Measurements from ENCODE around the gene LSM7. TPM values are rescaled to one million over a fixed set of nuclear protein-coding genes. Genes with fewer than 3 reads are reported as not detected.

The LSM7 gene
- total RNA-seq, 1 experiment from 2014 or later, result 270 TPM

GRCh38 chr19:2302319-2303210, 25.8 kb downstream of the LSM7 start:
- Histone ChIP-seq H3K9me3 (replicated peaks) (no peaks in the 10 kb centered on the region), H3K4me1 (replicated peaks) (no peaks in the 10 kb centered on the region), H3K36me3 (no peaks in the 10 kb centered on the region), H3K27ac (no peak overlapping the region), H3K27me3 (replicated peaks) (peaks cover 18% of the 10 kb centered on the region), H3K4me3 (no peak overlapping the region)
- DNase-seq (ENCODE audit: low read depth in 1 of 2, low spot score in 2 of 2), result no peak

GRCh38 chr19:2300533-2300932, 27.9 kb downstream of the LSM7 start:
- DNase-seq (ENCODE audit: low read depth in 1 of 2, low spot score in 2 of 2), result no peak
- H3K36me3 ChIP-seq, result no peaks in the 10 kb centered on the region
- H3K27me3 ChIP-seq (replicated peaks), result no peaks in the 10 kb centered on the region
- H3K9me3 ChIP-seq (replicated peaks), result no peaks in the 10 kb centered on the region
- no peak overlapping the region for H3K4me3 ChIP-seq
- H3K27ac ChIP-seq, result no peak overlapping the region
- H3K4me1 ChIP-seq (replicated peaks), result no peaks in the 10 kb centered on the region

DNA sequence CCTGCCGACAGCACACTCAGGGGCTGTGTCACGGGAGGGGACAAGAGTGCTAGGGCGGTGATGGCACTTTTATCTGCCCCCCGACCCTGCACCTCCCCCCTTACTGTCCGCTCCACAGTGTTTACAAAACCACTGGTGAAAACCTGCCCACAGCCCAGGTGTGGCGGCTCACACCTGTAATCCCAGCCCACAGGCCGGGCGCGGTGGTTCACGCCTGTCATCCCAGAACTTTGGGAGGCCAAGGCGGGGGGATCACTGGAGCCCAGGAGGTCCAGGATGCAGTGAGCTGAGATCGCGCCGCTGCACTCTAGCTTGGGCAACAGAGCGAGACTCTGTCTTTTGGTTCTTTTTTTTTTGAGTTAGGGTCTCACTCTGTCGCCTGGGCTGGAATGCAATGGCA, 32.2 kb downstream of the LSM7 start:
- Histone ChIP-seq H3K4me1 (replicated peaks) (no peaks in the 10 kb centered on the region), H3K27me3 (replicated peaks) (no peaks in the 10 kb centered on the region), H3K9me3 (replicated peaks) (no peaks in the 10 kb centered on the region), H3K27ac (no peak overlapping the region), H3K36me3 (no peaks in the 10 kb centered on the region), H3K4me3 (no peak overlapping the region)
- DNase-seq (ENCODE audit: low read depth in 1 of 2, low spot score in 2 of 2), result no peak

DNA sequence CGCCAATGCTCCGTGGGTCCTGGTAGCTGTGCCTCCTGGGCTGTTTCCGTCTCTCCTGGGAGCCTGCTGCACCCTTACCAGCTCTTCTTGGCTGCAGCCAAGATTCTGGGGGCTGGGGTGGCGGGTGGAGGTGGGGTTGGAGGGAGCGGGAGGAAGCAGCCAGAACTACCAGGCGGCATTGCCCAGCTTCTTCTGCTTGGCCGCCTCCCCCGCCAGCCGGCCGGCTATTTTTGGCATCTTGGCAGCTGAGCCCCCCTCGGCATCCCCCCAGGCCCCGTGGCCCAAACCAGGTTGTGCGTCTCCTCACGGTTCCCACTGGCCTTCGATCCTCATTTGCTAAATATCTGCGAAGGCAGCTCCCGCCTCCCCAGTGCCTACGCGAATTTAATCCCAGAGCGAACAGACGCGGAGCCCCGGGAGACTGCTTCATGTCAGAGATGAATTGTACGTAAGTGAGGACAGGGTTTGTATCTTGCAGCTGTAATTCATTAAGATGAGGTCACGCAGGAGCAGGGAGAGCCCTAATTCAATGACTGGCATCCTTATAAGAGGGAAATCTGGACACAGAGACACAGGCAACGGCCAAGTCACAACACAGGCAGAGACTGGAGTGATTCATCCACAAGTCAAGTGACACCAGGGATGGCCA, 33.6 kb downstream of the LSM7 start:
- Histone ChIP-seq H3K4me3 (no peak overlapping the region), H3K9me3 (replicated peaks) (no peaks in the 10 kb centered on the region), H3K27ac (no peak overlapping the region), H3K36me3 (no peaks in the 10 kb centered on the region), H3K27me3 (replicated peaks) (no peaks in the 10 kb centered on the region; the same call in 1 of the 2 replicates), H3K4me1 (replicated peaks) (no peaks in the 10 kb centered on the region)
- no peak for DNase-seq (ENCODE audit: low read depth in 1 of 2, low spot score in 2 of 2)

GRCh38 chr19:2291185-2291751, 37.1 kb downstream of the LSM7 start:
- no peak for DNase-seq (ENCODE audit: low read depth in 1 of 2, low spot score in 2 of 2)
- Histone ChIP-seq H3K27me3 (replicated peaks) (no peaks in the 10 kb centered on the region; the same call in 1 of the 2 replicates), H3K36me3 (no peaks in the 10 kb centered on the region)

DNA sequence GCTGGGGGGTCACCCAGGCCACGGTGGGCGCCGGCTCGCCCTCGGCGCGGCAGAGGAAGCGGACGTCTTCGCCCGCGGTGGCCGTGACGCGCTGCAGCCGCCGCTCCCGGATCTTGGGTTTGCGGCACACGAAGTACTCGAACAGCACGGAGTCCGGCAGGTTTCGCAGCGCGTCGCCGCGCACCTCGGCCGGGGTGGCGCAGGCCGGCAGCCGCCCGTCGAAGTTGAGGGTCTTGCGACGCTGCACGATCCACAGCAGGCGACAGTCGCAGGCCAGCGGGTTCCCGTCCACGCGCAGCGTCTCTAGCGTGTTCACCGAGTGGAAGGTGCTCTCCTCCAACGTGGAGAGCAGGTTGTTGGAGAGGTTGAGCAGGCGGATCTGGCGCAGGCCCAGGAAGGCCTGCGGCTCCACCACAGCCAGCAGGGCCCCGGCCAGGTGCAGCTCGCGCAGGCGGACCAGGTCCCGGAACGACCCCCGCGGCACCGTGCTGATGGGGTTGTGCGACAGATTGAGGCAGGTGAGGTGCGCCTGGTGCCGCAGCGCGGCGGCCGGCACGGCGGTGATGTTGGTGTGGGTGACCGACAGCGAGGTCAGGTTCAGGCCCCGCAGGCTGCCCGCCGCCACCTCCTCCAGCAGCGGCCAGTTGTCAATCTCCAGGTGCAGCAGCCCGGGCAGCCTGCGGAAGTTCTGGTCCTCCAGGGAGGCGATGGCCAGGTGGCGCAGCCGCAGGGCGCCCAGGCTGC, 37.8 kb downstream of the LSM7 start:
- Histone ChIP-seq H3K36me3 (no peaks in the 10 kb centered on the region), H3K9me3 (replicated peaks) (no peaks in the 10 kb centered on the region), H3K4me1 (replicated peaks) (no peaks in the 10 kb centered on the region), H3K4me3 (no peak overlapping the region), H3K27ac (no peak overlapping the region), H3K27me3 (replicated peaks) (no peaks in the 10 kb centered on the region; the same call in 1 of the 2 replicates)
- no peak for DNase-seq (ENCODE audit: low read depth in 1 of 2, low spot score in 2 of 2)

More at GRCh38 chr19:2291185-2291751, 37.1 kb downstream of the LSM7 start:
- Histone ChIP-seq H3K27ac (no peak overlapping the region), H3K4me3 (no peak overlapping the region), H3K4me1 (replicated peaks) (no peaks in the 10 kb centered on the region), H3K9me3 (replicated peaks) (no peaks in the 10 kb centered on the region)

GRCh38 chr19:2289714-2290435, 38.5 kb downstream of the LSM7 start:
- no peak overlapping the region for H3K4me3 ChIP-seq
- H3K27me3 ChIP-seq (replicated peaks), result no peaks in the 10 kb centered on the region; the same call in 1 of the 2 replicates
- no peaks in the 10 kb centered on the region for H3K9me3 ChIP-seq (replicated peaks)
- no peak for DNase-seq (ENCODE audit: low read depth in 1 of 2, low spot score in 2 of 2)
- H3K4me1 ChIP-seq (replicated peaks), result no peaks in the 10 kb centered on the region
- H3K27ac ChIP-seq, result no peak overlapping the region
- H3K36me3 ChIP-seq, result no peaks in the 10 kb centered on the region

- no peaks in the 10 kb centered on the region for H3K4me1 ChIP-seq (replicated peaks)
- no peaks in the 10 kb centered on the region; the same call in 1 of the 2 replicates for H3K27me3 ChIP-seq (replicated peaks)
- H3K9me3 ChIP-seq (replicated peaks), result no peaks in the 10 kb centered on the region
- H3K4me3 ChIP-seq, result no peak overlapping the region
- no peak for DNase-seq (ENCODE audit: low read depth in 1 of 2, low spot score in 2 of 2)
- H3K27ac ChIP-seq, result no peak overlapping the region
- H3K36me3 ChIP-seq, result no peaks in the 10 kb centered on the region
These were observed 39.3 kb downstream of the LSM7 start for GRCh38 chr19:2288818-2289713.

- no peak overlapping the region for H3K27ac ChIP-seq
- no peak overlapping the region for H3K4me3 ChIP-seq
- H3K27me3 ChIP-seq (replicated peaks), result no peaks in the 10 kb centered on the region; the same call in 1 of the 2 replicates
These were observed 40.0 kb downstream of the LSM7 start for GRCh38 chr19:2288338-2288817.

GRCh38 chr19:2287585-2288337, 40.6 kb downstream of the LSM7 start:
- no peak overlapping the region for H3K4me3 ChIP-seq
- no peaks in the 10 kb centered on the region for H3K9me3 ChIP-seq (replicated peaks)
- no peak overlapping the region for H3K27ac ChIP-seq
- no peaks in the 10 kb centered on the region for H3K36me3 ChIP-seq
- no peaks in the 10 kb centered on the region for H3K4me1 ChIP-seq (replicated peaks)
- DNase-seq (ENCODE audit: low read depth in 1 of 2, low spot score in 2 of 2), result no peak
- no peaks in the 10 kb centered on the region; the same call in 1 of the 2 replicates for H3K27me3 ChIP-seq (replicated peaks)

More at GRCh38 chr19:2288338-2288817, 40.0 kb downstream of the LSM7 start:
- H3K4me1 ChIP-seq (replicated peaks), result no peaks in the 10 kb centered on the region
- DNase-seq (ENCODE audit: low read depth in 1 of 2, low spot score in 2 of 2), result no peak
- H3K36me3 ChIP-seq, result no peaks in the 10 kb centered on the region
- H3K9me3 ChIP-seq (replicated peaks), result no peaks in the 10 kb centered on the region

DNA sequence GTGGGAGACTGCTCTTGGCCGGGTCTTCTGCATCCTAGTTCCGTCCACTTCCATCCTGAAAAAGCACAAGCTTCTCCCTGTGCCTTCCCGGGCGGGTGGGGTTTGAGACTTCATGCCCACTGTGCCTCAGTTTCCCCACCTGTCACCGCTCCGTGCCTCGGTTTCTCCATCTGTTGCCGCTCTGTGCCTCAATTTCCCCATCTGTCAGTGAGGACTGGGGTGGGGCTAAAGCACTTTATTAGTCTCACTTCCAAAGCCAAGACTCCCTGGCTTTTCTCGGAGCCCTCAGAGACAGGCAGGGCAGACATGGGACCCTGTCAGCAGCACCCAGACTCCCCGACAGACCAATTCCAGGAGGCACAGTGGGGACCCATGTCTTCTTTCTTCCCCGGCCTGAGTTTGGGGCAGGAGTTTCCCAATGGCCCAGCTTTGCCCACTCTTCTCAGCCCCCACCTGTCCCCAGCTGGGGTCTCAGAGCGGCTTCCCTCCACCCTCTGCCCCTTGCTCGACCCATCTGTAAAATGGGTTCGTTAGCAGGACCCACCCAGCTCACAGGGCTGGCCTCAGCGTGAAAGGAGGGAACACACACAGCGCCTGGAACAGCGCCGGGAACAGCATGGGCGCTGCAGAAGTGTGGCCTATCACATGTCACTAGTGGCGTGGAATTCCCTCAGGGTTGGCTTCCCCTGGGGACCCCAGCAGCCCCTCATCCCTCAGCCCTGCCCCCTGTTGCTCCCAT, 41.8 kb downstream of the LSM7 start:
- H3K27me3 ChIP-seq (replicated peaks), result no peaks in the 10 kb centered on the region; the same call in 1 of the 2 replicates

More for the DNA sequence above, 41.8 kb downstream of the LSM7 start:
- Histone ChIP-seq H3K36me3 (no peaks in the 10 kb centered on the region), H3K4me3 (no peak overlapping the region), H3K27ac (no peak overlapping the region), H3K4me1 (replicated peaks) (peaks cover 6% of the 10 kb centered on the region), H3K9me3 (replicated peaks) (no peaks in the 10 kb centered on the region)
- DNase-seq (ENCODE audit: low read depth in 1 of 2, low spot score in 2 of 2), result no peak
